Keratinocyte (primary cell): ENCODE results near the gene CLCN2.

ENCODE experiments used
- EZH2 ChIP-seq: IDR thresholded peaks from one replicate; pipeline ENCODE4 v1.6.1; 2012; ENCODE audit warnings: inconsistent platforms, mild to moderate bottlenecking, low read length, moderate library complexity
- TF ChIP-seq, protein P1 (sequence below), 3 experiments: IDR thresholded peaks in 1 of 3; conservative IDR thresholded peaks in 1 of 3; optimal IDR thresholded peaks in 1 of 3; 2 replicates in 2 of 3; 3 replicates in 1 of 3; pipeline versions ENCODE3 to v1.5.1; 2011; ENCODE audit warnings: low read length in 3 of 3, mild to moderate bottlenecking in 3 of 3, moderate library complexity in 2 of 3, control low read depth in 1 of 3, inconsistent platforms in 1 of 3; ENCODE audit not compliant: insufficient read depth in 2 of 3; ENCODE audit errors: extremely low read depth in 1 of 3

DNA sequence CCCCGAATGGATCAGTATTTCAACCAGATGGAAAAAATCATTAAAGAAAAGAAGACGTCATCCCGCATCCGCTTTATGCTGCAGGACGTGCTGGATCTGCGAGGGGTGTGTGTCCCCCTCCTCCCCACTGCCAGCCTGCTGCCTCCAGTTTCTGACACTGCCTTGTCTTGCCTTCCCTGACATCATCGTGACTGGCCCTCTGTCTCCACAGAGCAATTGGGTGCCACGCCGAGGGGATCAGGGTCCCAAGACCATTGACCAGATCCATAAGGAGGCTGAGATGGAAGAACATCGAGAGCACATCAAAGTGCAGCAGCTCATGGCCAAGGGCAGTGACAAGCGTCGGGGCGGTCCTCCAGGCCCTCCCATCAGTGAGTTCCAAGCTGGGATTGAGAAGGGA is 36.1 kb downstream of the CLCN2 start:
- TF ChIP-seq, protein P1, sequence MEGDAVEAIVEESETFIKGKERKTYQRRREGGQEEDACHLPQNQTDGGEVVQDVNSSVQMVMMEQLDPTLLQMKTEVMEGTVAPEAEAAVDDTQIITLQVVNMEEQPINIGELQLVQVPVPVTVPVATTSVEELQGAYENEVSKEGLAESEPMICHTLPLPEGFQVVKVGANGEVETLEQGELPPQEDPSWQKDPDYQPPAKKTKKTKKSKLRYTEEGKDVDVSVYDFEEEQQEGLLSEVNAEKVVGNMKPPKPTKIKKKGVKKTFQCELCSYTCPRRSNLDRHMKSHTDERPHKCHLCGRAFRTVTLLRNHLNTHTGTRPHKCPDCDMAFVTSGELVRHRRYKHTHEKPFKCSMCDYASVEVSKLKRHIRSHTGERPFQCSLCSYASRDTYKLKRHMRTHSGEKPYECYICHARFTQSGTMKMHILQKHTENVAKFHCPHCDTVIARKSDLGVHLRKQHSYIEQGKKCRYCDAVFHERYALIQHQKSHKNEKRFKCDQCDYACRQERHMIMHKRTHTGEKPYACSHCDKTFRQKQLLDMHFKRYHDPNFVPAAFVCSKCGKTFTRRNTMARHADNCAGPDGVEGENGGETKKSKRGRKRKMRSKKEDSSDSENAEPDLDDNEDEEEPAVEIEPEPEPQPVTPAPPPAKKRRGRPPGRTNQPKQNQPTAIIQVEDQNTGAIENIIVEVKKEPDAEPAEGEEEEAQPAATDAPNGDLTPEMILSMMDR (optimal IDR thresholded peaks at IDR 0.05 in 1 of 3, IDR thresholded peaks at IDR 0.05 in 1 of 3, conservative IDR thresholded peaks at IDR 0.05 in 1 of 3; ENCODE audit: extremely low read depth in 1 of 3, insufficient read depth in 2 of 3, low read length in 3 of 3) = no peak
- TF ChIP-seq EZH2 = no peak
